ENCODE results near the gene AVPR1B.

The AVPR1B gene

DNA sequence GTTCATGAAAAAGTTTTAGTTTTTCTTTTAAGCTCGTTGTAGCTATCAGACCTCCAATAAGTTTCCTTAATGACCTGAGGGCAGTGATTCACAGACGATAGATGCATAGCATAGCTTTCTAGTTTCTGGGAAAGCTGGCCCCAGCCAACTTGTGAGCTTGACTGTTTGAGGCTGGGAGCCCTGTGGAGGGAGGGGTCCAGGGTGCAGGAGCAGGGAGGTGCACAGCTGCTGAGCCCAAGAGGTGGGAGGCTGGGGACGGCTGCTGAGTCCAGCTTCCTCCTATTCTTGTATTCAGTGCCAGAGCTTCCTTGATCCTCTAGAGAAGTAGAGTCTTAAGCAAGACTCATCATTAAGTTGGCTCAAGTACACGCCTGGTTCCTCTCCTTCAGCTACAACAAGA lies 11.0 kb upstream of the AVPR1B start:
- Histone ChIP-seq H3K9me3 (no peaks in the 10 kb centered on the region), H3K4me1 (no peaks in the 10 kb centered on the region), H3K36me3 (no peaks in the 10 kb centered on the region), H3K27ac (no peak overlapping the region), H3K27me3 (peaks cover 0 to 8% of the 10 kb centered on the region in 2 donors), H3K4me3 (no peak overlapping the region)
- DNase-seq: no peak
- intact Hi-C loops (cut with DNase I; ENCODE audit: low total_unique reads): no loop called here
- TF ChIP-seq, protein P1, sequence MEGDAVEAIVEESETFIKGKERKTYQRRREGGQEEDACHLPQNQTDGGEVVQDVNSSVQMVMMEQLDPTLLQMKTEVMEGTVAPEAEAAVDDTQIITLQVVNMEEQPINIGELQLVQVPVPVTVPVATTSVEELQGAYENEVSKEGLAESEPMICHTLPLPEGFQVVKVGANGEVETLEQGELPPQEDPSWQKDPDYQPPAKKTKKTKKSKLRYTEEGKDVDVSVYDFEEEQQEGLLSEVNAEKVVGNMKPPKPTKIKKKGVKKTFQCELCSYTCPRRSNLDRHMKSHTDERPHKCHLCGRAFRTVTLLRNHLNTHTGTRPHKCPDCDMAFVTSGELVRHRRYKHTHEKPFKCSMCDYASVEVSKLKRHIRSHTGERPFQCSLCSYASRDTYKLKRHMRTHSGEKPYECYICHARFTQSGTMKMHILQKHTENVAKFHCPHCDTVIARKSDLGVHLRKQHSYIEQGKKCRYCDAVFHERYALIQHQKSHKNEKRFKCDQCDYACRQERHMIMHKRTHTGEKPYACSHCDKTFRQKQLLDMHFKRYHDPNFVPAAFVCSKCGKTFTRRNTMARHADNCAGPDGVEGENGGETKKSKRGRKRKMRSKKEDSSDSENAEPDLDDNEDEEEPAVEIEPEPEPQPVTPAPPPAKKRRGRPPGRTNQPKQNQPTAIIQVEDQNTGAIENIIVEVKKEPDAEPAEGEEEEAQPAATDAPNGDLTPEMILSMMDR (IDR thresholded peaks at IDR 0.05): no peak

DNA sequence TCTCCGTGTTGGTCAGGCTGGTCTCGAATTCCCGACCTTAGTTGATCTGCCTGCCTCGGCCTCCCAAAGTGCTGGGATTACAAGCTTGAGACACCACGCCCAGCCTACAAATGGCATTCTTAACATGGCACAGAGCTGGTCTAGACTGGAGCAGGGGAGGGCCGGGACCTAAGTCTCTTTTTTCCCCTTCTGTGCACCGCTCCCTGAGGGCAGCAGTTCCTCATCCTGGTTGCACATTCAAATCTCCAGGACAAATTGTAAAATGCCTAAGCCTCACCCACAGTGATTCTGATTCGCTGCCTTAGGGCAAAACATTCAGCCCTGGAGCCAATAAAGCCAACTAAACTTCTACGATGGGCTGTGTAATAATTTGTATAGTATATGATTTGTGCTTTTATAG lies 10.1 kb upstream of the AVPR1B start:
- Histone ChIP-seq H3K9me3 (no peaks in the 10 kb centered on the region), H3K4me3 (no peak overlapping the region), H3K36me3 (no peaks in the 10 kb centered on the region), H3K27me3 (peaks cover 0 to 8% of the 10 kb centered on the region in 2 donors), H3K4me1 (no peaks in the 10 kb centered on the region), H3K27ac (no peak overlapping the region)
- TF ChIP-seq, protein P1 (IDR thresholded peaks at IDR 0.05): no peak
- intact Hi-C loops (cut with DNase I; ENCODE audit: low total_unique reads): no loop called here
- DNase-seq: no peak

DNA sequence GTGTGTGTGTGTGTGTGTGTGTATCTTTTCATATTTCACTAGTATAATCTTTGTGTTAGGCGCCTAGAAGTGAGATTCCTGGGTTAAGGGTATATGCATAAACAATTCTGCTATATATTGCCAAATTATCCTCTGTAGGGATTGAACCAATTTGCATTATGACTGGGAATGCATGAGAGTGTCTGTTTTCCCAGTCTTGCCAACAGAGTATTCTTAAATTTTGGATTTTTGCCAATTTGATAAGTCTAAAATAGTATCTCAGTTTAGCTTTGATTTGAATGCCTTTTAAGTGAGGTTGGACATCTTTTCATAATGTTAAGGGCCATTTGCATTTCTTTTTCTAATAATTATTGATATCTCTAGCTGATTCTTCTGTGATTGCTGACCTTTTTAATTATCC lies 8.2 kb upstream of the AVPR1B start:
- DNase-seq: no peak

DNA sequence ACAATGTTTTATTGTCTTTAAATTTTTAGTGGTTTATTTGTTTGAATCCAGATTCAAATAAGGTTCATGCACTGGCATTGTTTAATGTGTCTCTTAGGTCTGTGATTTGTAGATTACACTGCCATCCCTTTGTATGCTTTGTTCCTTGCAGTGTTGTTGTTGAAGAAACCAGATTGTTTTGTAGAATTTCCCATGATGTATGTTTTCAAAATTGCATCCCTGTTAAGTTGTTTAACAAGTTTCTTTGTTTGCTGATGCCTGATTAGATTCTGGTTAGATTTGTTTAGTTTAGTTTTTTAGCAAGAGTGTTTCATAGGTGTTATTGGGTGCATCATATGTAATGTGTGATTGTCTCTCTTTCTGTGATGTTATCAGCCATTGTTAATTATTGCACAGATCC lies 5.5 kb upstream of the AVPR1B start:
- H3K36me3 ChIP-seq: no peaks in the 10 kb centered on the region
- no peaks in the 10 kb centered on the region for H3K27me3 ChIP-seq
- no peak for DNase-seq
- H3K4me1 ChIP-seq: peaks cover 0 to 5% (median 3%) of the 10 kb centered on the region in 4 donors
- no peak overlapping the region for H3K27ac ChIP-seq
- intact Hi-C loops (cut with DNase I; ENCODE audit: low total_unique reads): no loop called here
- no peak overlapping the region for H3K4me3 ChIP-seq
- TF ChIP-seq, protein P1 (IDR thresholded peaks at IDR 0.05): no peak
- peaks cover 0 to 16% (median 0%) of the 10 kb centered on the region in 3 donors for H3K9me3 ChIP-seq

More for the DNA sequence above, 8.2 kb upstream of the AVPR1B start:
- Histone ChIP-seq H3K9me3 (peaks cover 0 to 16% (median 0%) of the 10 kb centered on the region in 3 donors), H3K4me3 (no peak overlapping the region), H3K36me3 (no peaks in the 10 kb centered on the region), H3K27me3 (peaks cover 0 to 8% of the 10 kb centered on the region in 2 donors), H3K4me1 (no peaks in the 10 kb centered on the region), H3K27ac (no peak overlapping the region)
- TF ChIP-seq, protein P1 (IDR thresholded peaks at IDR 0.05): no peak
- intact Hi-C loops (cut with DNase I; ENCODE audit: low total_unique reads): no loop called here

DNA sequence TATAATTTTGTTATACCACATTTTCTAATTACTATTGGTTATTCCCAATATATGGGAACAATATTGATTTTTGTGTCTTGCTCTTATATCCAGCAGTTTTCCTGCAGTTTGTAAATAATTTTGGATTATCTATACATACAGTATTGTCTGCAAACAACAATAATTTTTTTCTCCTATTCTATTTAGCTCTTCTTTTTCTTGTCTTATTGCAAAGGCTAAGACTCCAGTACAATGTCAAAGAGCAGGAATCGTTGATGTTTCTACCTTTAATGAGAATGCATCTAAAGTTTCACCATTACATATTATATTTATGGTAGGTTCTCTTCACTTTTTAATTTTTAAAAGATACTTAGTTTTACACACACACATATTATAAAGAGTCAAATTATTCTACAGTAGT lies 4.1 kb upstream of the AVPR1B start:
- Histone ChIP-seq H3K4me1 (peaks cover 0 to 15% (median 14%) of the 10 kb centered on the region in 4 donors), H3K4me3 (no peak overlapping the region)
- TF ChIP-seq, protein P1 (IDR thresholded peaks at IDR 0.05): no peak

DNA sequence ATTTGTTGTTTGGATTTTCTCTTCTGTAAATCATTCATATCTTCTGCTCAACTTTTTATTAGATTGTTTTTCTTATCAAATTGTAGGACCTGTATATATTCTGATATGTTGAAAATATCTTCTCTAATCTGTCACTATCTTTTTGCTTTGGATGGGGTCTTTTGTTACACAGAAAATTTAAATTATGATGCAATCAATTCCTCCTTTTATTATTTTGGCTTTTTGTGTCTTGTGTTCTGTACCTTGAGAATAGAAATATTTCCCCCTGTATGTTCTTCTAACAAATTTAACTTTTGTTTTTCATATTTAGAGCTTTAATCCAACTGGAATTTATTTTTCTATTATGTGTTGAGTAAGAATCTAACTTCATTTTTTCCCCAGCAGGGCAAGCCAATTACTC lies 3.2 kb upstream of the AVPR1B start:
- no peaks in the 10 kb centered on the region for H3K27me3 ChIP-seq
- intact Hi-C loops (cut with DNase I; ENCODE audit: low total_unique reads): no loop called here
- H3K36me3 ChIP-seq: no peaks in the 10 kb centered on the region
- TF ChIP-seq, protein P1 (IDR thresholded peaks at IDR 0.05): no peak
- H3K4me3 ChIP-seq: no peak overlapping the region
- peaks cover 0 to 15% (median 14%) of the 10 kb centered on the region in 4 donors for H3K4me1 ChIP-seq
- H3K9me3 ChIP-seq: peaks cover 0 to 16% (median 0%) of the 10 kb centered on the region in 3 donors
- no peak for DNase-seq
- H3K27ac ChIP-seq: no peak overlapping the region

More for the DNA sequence above, 4.1 kb upstream of the AVPR1B start:
- no peak for DNase-seq
- H3K36me3 ChIP-seq: no peaks in the 10 kb centered on the region
- no peaks in the 10 kb centered on the region for H3K27me3 ChIP-seq
- no peak overlapping the region for H3K27ac ChIP-seq
- H3K9me3 ChIP-seq: peaks cover 0 to 16% (median 0%) of the 10 kb centered on the region in 3 donors
- intact Hi-C loops (cut with DNase I; ENCODE audit: low total_unique reads): no loop called here

Measured in tibial artery (tissue), 4 donors.